Astrocyte (in vitro differentiated cells and primary cell): ENCODE data around the gene MPST.

Experiments
- CTCF ChIP-seq: IDR thresholded peaks from 2 replicates; pipeline ENCODE4 v1.5.1; 2011; ENCODE audit warnings: low read depth, mild to moderate bottlenecking, inconsistent platforms, low read length, moderate library complexity; ENCODE audit not compliant: insufficient read depth
- EZH2 ChIP-seq: IDR thresholded peaks from 2 replicates; pipeline ENCODE4 v1.6.1; 2012; ENCODE audit warnings: mild to moderate bottlenecking, low read length, inconsistent platforms; ENCODE audit not compliant: insufficient read depth

- TF ChIP-seq CTCF, result no peak
- TF ChIP-seq EZH2, result no peak
Observed at GRCh38 chr22:37014835-37015586, 4.5 kb upstream of the MPST start.
